ENCODE results near the gene OPA1. TPM values are rescaled to one million over a fixed set of nuclear protein-coding genes. Genes with fewer than 3 reads are reported as not detected.

Gene OPA1
- total and polyA plus RNA-seq, 2 of the 13 experiments (the other 11 are each of a cell fraction or from before 2014, with no cell fraction given): 26.7 to 78.5 TPM

GRCh38 chr3:193744048-193744821 is 151.2 kb downstream of the OPA1 start (continued):
- TF ChIP-seq, protein P1, sequence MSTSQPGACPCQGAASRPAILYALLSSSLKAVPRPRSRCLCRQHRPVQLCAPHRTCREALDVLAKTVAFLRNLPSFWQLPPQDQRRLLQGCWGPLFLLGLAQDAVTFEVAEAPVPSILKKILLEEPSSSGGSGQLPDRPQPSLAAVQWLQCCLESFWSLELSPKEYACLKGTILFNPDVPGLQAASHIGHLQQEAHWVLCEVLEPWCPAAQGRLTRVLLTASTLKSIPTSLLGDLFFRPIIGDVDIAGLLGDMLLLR (CRISPR knock-in tag; IDR thresholded peaks at IDR 0.05): no peak
- no peak for TF ChIP-seq GZF1 (CRISPR knock-in tag; IDR thresholded peaks at IDR 0.05)
- TF ChIP-seq ZFP36L1 (CRISPR knock-in tag; IDR thresholded peaks at IDR 0.05): no peak
- peak; percentile 80 for TF ChIP-seq SKIL (CRISPR knock-in tag; IDR thresholded peaks at IDR 0.05; ENCODE audit: borderline replicate concordance)
- TF ChIP-seq, protein P2, sequence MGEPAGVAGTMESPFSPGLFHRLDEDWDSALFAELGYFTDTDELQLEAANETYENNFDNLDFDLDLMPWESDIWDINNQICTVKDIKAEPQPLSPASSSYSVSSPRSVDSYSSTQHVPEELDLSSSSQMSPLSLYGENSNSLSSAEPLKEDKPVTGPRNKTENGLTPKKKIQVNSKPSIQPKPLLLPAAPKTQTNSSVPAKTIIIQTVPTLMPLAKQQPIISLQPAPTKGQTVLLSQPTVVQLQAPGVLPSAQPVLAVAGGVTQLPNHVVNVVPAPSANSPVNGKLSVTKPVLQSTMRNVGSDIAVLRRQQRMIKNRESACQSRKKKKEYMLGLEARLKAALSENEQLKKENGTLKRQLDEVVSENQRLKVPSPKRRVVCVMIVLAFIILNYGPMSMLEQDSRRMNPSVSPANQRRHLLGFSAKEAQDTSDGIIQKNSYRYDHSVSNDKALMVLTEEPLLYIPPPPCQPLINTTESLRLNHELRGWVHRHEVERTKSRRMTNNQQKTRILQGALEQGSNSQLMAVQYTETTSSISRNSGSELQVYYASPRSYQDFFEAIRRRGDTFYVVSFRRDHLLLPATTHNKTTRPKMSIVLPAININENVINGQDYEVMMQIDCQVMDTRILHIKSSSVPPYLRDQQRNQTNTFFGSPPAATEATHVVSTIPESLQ (CRISPR knock-in tag; conservative IDR thresholded peaks at IDR 0.05): no peak
- TF ChIP-seq POLR2AphosphoS5 (IDR thresholded peaks at IDR 0.05; ENCODE audit: low read depth, low read length): peak; percentile 78
- peak; percentile 84; the same call in 1 of the 2 replicates for TF ChIP-seq SOX5 (CRISPR knock-in tag; IDR thresholded peaks at IDR 0.05; ENCODE audit: borderline replicate concordance)
- TF ChIP-seq EEA1 (CRISPR knock-in tag; IDR thresholded peaks at IDR 0.05; ENCODE audit: borderline replicate concordance): no peak
- 0 out of 2 replicates have a peak, but pooled peaks have one; percentile 49 for TF ChIP-seq ZNF740 (CRISPR knock-in tag; IDR thresholded peaks at IDR 0.05)
- TF ChIP-seq KMT2B (CRISPR knock-in tag; IDR thresholded peaks at IDR 0.05): peak; percentile 87
- TF ChIP-seq ZNF75D (CRISPR knock-in tag; IDR thresholded peaks at IDR 0.05; ENCODE audit: borderline replicate concordance): no peak
- TF ChIP-seq POLR2G (IDR thresholded peaks at IDR 0.05; ENCODE audit: low read depth, low read length): peak; percentile 58
- peak; percentile 91 for TF ChIP-seq ZGPAT (CRISPR knock-in tag; IDR thresholded peaks at IDR 0.05)
- TF ChIP-seq JDP2 (CRISPR knock-in tag; IDR thresholded peaks at IDR 0.05; ENCODE audit: borderline replicate concordance): no peak; the same call in 1 of the 2 replicates
- TF ChIP-seq ZKSCAN8 (CRISPR knock-in tag; IDR thresholded peaks at IDR 0.05; ENCODE audit: borderline replicate concordance): no peak
- TF ChIP-seq HDAC1 (CRISPR knock-in tag; IDR thresholded peaks at IDR 0.05): peak; percentile 58
- TF ChIP-seq KAT7 (CRISPR knock-in tag; IDR thresholded peaks at IDR 0.05; ENCODE audit: borderline replicate concordance): no peak
- TF ChIP-seq ZBTB10 (CRISPR knock-in tag; IDR thresholded peaks at IDR 0.05; ENCODE audit: borderline replicate concordance): peak; percentile 61; the same call in 1 of the 2 replicates
- peak; percentile 67 for TF ChIP-seq HOXA3 (CRISPR knock-in tag; IDR thresholded peaks at IDR 0.05)
- TF ChIP-seq YY1 (IDR thresholded peaks at IDR 0.05; ENCODE audit: insufficient read depth, insufficient replicate concordance, low read depth, low read length): no peak
